GM19324 (cell line): ENCODE measurements around the gene PDZD2.
"Not testable (repeated sequence)": the region's sequence is repeated elsewhere in the genome, so short reads cannot be mapped to it uniquely, and the experiment has no call there.

Experiments used
- ATAC-seq: cut with Tn5 transposase; IDR thresholded peaks from one replicate; pipeline ENCODE4 v1.9.1; 2021; ENCODE audit warnings: mild to moderate bottlenecking, moderate library complexity; ENCODE audit not compliant: unreplicated experiment, low FRiP score

The PDZD2 gene

GRCh38 chr5:31682851-31683250 is 43.9 kb downstream of the PDZD2 start:
- ATAC-seq = no peak

DNA sequence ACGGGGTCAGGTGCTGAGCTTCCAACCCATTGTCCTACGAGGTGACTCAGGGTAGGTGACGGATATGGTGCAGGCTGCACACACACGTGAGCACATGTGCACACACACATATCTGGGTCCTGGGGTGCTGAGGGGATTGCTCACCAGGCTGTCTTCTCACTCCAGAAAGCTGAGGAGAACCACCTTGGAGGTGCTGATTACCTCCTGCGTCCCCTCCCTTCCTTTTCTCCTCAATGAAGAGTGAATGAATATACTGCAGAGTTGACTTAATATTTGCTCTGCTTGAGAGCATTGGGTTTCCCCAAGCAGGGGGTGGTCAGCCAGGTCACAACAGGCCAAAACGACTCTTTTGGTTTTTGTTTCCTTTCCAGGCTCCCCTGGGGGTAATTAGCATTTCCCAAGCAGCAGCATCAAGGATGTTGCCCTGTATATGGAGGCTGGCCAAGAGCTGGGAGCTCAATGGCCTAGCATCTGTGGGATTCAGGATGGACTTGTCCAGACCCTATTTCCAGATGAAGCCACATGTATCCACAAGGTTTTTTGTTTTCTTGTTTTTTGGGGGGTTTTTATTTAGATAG is 49.7 kb downstream of the PDZD2 start:
- no peak for ATAC-seq

- ATAC-seq = not testable (repeated sequence)
These were observed 52.5 kb downstream of the PDZD2 start for GRCh38 chr5:31691408-31691807.

- no peak for ATAC-seq
These were observed 53.8 kb downstream of the PDZD2 start for GRCh38 chr5:31692561-31693221.

- ATAC-seq = no peak
These were observed 59.7 kb downstream of the PDZD2 start for GRCh38 chr5:31698673-31699072.

GRCh38 chr5:31701642-31702299 is 62.8 kb downstream of the PDZD2 start:
- no peak for ATAC-seq

- ATAC-seq = no peak
These were observed 63.8 kb downstream of the PDZD2 start for GRCh38 chr5:31702712-31703111.

- ATAC-seq = no peak
These were observed 64.8 kb downstream of the PDZD2 start for GRCh38 chr5:31703757-31704156.

- ATAC-seq = no peak
These were observed 67.3 kb downstream of the PDZD2 start for GRCh38 chr5:31706186-31706585.

DNA sequence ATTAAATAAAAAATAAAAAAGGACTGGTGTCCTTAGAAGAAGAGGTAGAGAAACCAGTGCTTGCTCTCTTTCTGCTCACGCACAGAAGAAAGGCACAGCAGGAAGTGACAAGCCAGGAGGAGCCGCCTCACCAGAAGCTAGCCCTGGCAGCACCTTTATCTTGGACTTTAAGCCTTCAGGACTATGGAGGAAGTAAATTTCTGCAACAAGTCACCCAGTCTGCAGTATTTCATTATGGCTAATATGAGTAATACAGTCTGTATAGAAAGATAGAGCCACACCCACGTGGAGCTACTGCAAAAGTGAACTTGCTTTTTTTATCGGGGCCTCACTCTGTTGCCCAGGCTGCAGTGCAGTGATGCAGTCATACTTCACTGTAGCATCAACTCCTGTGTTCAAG is 68.4 kb downstream of the PDZD2 start:
- ATAC-seq = no peak

- ATAC-seq = no peak
These were observed 69.2 kb downstream of the PDZD2 start for GRCh38 chr5:31708089-31708488.

- ATAC-seq = no peak
These were observed 72.4 kb downstream of the PDZD2 start for GRCh38 chr5:31711363-31711762.

GRCh38 chr5:31711935-31712592 is 73.1 kb downstream of the PDZD2 start:
- ATAC-seq = no peak

GRCh38 chr5:31717561-31717960 is 78.6 kb downstream of the PDZD2 start:
- ATAC-seq = no peak

GRCh38 chr5:31720004-31720403 is 81.1 kb downstream of the PDZD2 start:
- ATAC-seq = no peak

DNA sequence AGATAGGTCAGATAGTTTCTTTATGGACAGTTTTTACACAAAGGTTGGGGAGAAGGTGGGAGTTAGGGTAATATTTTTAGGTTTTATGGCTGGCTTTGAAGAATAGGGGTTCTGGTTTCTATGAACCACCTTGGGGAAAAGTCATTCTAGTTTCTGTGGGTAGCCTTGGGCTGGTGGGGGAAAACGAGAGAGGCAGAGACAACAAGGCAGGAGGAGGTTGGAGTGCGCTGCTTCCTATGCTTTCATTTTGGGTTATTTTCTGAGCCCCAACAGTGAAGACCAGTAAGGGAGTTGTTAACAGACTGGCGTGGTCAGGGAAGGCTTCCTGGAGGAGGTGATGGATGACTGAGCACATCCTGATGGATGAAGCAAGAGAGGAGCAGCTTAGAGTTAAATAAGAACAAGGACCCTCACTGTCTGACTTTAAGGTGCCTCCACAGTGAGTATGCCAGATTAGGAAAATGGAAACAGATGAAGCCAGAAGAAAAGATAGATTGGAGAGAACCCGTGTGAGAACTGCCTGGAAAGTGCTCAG is 81.9 kb downstream of the PDZD2 start:
- ATAC-seq = no peak

DNA sequence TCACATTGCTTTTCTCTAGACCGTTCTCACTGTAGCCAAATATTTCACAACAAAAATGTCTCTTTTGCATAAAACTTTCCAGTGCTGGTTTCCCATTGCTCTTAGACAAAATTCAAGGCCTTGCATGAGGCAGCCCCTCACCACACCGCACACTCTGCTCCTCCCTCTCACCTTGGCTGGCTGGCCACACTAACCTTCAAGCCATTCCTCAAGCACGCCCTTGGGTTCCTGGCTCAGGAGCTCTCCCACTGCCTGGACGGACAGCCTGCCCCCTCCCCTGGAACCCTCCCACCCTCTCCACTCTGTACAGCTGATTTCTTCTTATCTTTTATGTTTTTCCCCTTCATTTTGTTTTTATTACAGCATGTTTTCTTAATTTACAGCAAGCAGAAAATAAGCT is 83.2 kb downstream of the PDZD2 start:
- no peak for ATAC-seq

- ATAC-seq = no peak
These were observed 87.1 kb downstream of the PDZD2 start for GRCh38 chr5:31725996-31726395.

- ATAC-seq = no peak
These were observed 88.0 kb downstream of the PDZD2 start for GRCh38 chr5:31726952-31727351.

DNA sequence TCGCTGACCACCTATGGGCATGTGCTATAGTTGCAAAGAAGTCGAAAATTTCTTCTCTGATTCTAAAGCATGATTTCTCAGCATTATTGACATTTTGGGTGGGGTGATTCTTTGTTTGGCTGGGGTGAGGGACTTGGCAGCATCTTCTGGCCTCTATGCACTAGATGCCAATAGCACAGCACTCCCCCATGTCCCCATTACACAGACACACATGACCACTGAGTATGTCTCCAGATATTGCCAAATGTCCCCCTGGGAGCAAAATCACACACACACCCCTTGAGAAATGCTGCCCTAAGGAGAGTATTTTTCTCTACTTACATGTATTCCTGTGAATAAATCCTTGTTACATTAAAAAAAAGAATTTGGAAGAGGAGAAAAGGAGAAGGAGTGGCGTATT is 89.1 kb downstream of the PDZD2 start:
- no peak for ATAC-seq

DNA sequence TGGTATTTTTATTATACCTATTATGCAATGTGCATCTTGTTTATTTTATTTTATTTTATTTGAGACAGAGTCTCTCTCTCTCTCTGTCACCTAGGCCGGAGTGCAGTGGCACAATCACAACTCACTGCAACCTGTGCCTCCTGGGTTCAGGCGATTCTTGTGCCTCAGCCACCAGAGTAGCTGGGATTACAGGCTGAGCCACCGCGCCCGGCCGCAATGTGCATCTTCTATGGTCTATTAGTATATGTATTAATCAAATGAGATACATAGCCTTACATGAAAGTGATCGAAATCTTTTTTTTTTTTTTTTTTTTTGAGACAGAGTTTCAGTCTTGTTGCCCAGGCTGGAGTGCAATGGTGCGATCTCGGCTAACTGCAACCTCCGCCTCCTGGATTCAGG is 89.9 kb downstream of the PDZD2 start:
- ATAC-seq = not testable (repeated sequence)
